ES-I3 (cell line): ENCODE measurements around the gene CHST14.

Experiments
- H3K36me3 ChIP-seq: 2 replicates; pipeline ENCODE4 v1.6.1; 2013; ENCODE audit warnings: mild to moderate bottlenecking, low read length, control low read depth, moderate library complexity; ENCODE audit not compliant: insufficient read depth
- H3K4me1 ChIP-seq: 2 replicates; pipeline ENCODE4 v1.6.1; 2013; ENCODE audit warnings: mild to moderate bottlenecking, control low read depth, low read length; ENCODE audit not compliant: insufficient read depth
- H3K9ac ChIP-seq: 2 replicates; pipeline ENCODE4 v1.6.1; 2013; ENCODE audit warnings: low read depth, mild to moderate bottlenecking, low read length, moderate library complexity
- H3K9me3 ChIP-seq: 2 replicates; pipeline ENCODE4 v1.6.1; 2013; ENCODE audit warnings: mild to moderate bottlenecking, low read length, moderate library complexity; ENCODE audit not compliant: control insufficient read depth, insufficient read depth

The CHST14 gene

GRCh38 chr15:40436892-40437751 lies 33.7 kb upstream of the CHST14 start:
- Histone ChIP-seq H3K36me3 (no peaks in the 10 kb centered on the region), H3K4me1 (peaks cover 8% of the 10 kb centered on the region), H3K9me3 (no peaks in the 10 kb centered on the region), H3K9ac (peak overlapping the region; percentile 64)

DNA sequence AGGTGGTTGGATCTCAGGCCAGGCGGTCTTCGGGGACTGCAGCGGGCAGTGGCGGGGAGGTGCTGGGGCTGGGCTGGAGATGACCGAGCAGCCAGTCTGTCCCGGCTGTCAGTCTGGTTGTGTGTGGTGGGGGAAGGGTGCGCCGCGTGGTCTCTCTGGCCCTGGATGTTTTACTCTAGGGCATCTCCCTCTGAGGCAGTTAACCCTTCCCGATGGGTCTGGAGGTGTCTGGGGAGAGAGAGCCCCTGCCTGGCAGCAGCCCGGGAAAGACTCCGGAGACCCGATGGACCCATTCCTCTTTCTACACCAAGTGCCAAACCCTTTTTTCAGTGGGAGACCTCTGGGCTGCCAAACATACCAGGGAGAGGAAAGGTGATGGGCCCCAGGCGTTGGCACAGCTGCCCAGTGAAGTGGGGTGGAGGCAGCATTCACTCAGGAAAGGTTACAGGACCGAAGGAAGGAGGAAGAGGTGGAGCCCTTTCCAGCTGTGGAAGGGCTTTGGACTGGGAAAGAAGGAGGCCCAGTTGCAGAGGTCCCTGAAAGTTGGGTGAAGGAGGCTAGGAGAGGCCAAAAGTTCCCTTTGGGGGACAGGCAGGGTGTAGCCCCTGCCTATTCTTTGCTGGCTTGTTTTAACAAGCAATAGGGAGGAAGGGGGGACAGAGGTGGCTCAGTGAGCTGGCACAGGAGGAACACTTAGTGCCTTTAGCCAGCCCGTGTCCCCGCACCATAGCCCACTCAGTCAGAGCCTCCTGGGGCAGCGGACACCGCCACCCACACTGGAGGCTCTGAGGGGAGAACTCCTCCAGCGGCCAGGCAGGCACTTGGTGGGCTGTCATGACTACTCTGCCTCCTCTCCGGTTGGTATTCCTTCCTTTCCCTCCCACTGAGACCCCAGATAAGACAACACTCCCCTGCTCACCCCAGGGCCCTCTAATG lies 32.8 kb upstream of the CHST14 start:
- peaks cover 12% of the 10 kb centered on the region for H3K4me1 ChIP-seq
- H3K9ac ChIP-seq = peak overlapping the region; percentile 64
- H3K9me3 ChIP-seq = no peaks in the 10 kb centered on the region
- H3K36me3 ChIP-seq = no peaks in the 10 kb centered on the region

DNA sequence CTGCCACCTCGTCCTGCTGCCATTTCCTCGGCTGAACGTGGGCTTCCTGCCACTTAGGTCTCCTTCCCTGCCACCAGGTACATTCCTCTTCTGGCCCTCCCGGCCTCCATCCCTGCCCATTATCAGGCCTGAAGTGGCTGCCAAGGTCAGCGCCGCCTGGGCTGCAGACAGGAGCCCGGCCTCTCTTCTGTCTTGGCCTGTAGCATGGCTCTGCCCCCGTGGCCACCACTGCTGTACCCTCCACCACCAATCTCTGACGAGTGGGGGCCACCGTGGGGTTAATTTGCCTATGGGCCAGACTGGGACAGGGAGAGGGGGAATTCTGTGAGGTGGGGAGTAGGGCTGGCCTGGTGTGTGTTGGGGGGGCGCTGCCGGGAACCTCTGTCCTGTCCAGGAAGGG lies 32.1 kb upstream of the CHST14 start:
- H3K36me3 ChIP-seq = no peaks in the 10 kb centered on the region
- peak overlapping the region; percentile 79; the same call in 1 of the 2 replicates for H3K9ac ChIP-seq
- no peaks in the 10 kb centered on the region for H3K9me3 ChIP-seq
- H3K4me1 ChIP-seq = peaks cover 18% of the 10 kb centered on the region

DNA sequence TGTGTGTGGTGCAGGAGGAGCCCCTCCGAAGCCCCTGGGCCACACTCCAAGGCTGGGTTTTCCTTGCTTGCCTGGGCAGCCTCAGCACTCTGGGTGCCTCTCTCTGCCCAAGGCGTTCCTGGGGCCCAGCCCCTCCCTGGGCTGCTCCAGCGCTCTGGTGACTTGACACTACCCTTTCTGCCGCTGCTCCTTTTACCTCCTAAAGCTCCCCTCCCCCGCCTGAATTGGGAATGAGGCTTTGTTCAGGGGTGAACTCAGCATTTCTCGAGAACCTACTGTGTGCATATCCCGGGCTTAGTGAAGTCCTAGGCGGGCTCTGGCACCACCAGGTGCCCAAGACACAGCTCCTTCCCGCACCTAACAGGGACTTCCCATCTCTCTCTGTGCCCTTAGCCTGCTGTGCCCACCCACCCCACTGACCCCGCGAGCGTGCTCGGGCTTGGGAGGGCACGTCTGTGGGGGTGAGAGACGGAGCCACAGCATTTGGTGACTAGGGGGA lies 31.3 kb upstream of the CHST14 start:
- Histone ChIP-seq H3K4me1 (peaks cover 26% of the 10 kb centered on the region), H3K36me3 (no peaks in the 10 kb centered on the region), H3K9ac (peak overlapping the region; percentile 79), H3K9me3 (no peaks in the 10 kb centered on the region)

GRCh38 chr15:40439960-40440742 lies 30.6 kb upstream of the CHST14 start:
- Histone ChIP-seq H3K36me3 (no peaks in the 10 kb centered on the region), H3K9ac (peak overlapping the region; percentile 79), H3K4me1 (peaks cover 33% of the 10 kb centered on the region)

GRCh38 chr15:40440743-40441564 lies 29.8 kb upstream of the CHST14 start, which contains the start of gene BAHD1:
BAHD1 (plus strand) TSS chr15:40440953; CDS start chr15:40458465, 17,512 bp downstream.
- Histone ChIP-seq H3K9me3 (no peaks in the 10 kb centered on the region), H3K36me3 (no peaks in the 10 kb centered on the region), H3K9ac (peak within 1 kb of the TSS; percentile 79), H3K4me1 (peaks cover 41% of the 10 kb centered on the region)

More at GRCh38 chr15:40439960-40440742, 30.6 kb upstream of the CHST14 start:
- H3K9me3 ChIP-seq = no peaks in the 10 kb centered on the region

- Histone ChIP-seq H3K4me1 (peaks cover 49% of the 10 kb centered on the region), H3K9me3 (no peaks in the 10 kb centered on the region), H3K36me3 (no peaks in the 10 kb centered on the region), H3K9ac (peak overlapping the region; percentile 62)
Measured at GRCh38 chr15:40441565-40442531, 28.9 kb upstream of the CHST14 start.

DNA sequence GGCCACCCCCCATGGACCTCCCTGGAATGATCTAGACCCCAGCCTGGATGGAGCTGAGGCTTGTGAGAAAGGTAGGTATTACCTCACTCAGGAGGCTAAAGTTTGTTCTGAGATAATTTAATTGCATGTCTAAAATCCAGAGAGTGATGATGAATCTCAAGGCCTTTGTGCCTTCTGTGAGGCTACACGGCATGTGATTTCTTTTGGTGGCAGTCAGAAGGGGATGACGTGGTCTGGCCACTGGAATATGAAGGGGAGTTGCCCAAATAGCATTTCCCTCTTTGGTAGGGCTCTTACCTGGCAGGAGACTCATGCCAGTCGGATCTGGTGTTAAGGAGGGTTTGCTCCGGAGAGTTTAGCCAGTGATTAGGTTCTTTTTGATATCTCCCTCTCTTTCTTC lies 27.5 kb upstream of the CHST14 start:
- H3K9ac ChIP-seq = no peak overlapping the region

GRCh38 chr15:40443846-40444245 lies 26.9 kb upstream of the CHST14 start:
- H3K4me1 ChIP-seq = peaks cover 42% of the 10 kb centered on the region
- H3K9ac ChIP-seq = no peak overlapping the region
- no peaks in the 10 kb centered on the region for H3K9me3 ChIP-seq
- H3K36me3 ChIP-seq = no peaks in the 10 kb centered on the region

More for the DNA sequence above, 27.5 kb upstream of the CHST14 start:
- peaks cover 45% of the 10 kb centered on the region for H3K4me1 ChIP-seq
- H3K36me3 ChIP-seq = no peaks in the 10 kb centered on the region
- H3K9me3 ChIP-seq = no peaks in the 10 kb centered on the region

- no peaks in the 10 kb centered on the region for H3K36me3 ChIP-seq
- H3K9ac ChIP-seq = 0 out of 2 replicates have a peak overlapping the region, but pooled peaks have one; percentile 7
- peaks cover 42% of the 10 kb centered on the region for H3K4me1 ChIP-seq
- no peaks in the 10 kb centered on the region for H3K9me3 ChIP-seq
Measured at GRCh38 chr15:40444736-40445135, 26.0 kb upstream of the CHST14 start.

GRCh38 chr15:40445421-40445922 lies 25.3 kb upstream of the CHST14 start:
- Histone ChIP-seq H3K9ac (no peak overlapping the region), H3K9me3 (no peaks in the 10 kb centered on the region), H3K4me1 (peaks cover 42% of the 10 kb centered on the region), H3K36me3 (no peaks in the 10 kb centered on the region)

DNA sequence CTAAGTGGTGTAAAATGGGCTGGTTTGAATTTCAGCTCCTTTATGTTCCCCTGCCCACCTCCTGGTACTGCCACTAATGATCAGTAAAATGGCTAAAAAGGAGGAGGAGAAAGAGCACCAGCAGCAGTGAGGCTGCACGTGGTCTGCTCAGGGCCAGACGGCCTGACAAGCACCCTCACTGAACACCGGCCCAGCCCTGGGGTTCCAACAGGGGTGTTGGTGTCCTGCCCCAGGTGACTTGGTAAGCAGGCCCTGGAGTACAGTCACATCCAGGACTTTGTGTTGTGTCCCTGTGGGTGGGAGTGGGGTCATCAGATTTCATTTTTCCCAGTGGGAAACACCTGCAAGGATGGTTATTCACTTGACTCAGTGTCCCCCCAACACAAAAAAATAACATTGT lies 24.6 kb upstream of the CHST14 start:
- peaks cover 43% of the 10 kb centered on the region for H3K4me1 ChIP-seq

More for the DNA sequence above, 24.6 kb upstream of the CHST14 start:
- no peaks in the 10 kb centered on the region for H3K36me3 ChIP-seq
- H3K9ac ChIP-seq = no peak overlapping the region
- H3K9me3 ChIP-seq = no peaks in the 10 kb centered on the region
